Erythroblast (primary cell): ENCODE results near the gene SERPINA12.

Experiments
- GATA1 ChIP-seq: IDR thresholded peaks from 2 replicates; pipeline ENCODE4 v1.6.1; 2011; ENCODE audit warnings: low read depth, mild to moderate bottlenecking, control low read depth, low read length, moderate library complexity
- POLR2A ChIP-seq: IDR thresholded peaks from 2 replicates; pipeline ENCODE4 v1.6.1; 2011; ENCODE audit warnings: mild to moderate bottlenecking, low read length

GRCh38 chr14:94540031-94540794 is 30.9 kb upstream of the SERPINA12 start:
- TF ChIP-seq POLR2A (no peak), GATA1 (no peak)
